SH-SY5Y (cell line): ENCODE results near the gene CAPN5.

Source experiments
- GATA2 ChIP-seq: IDR thresholded peaks from 2 replicates; pipeline ENCODE4 v1.6.1; 2011; ENCODE audit warnings: mild to moderate bottlenecking, low read depth, low read length
- GATA3 ChIP-seq: IDR thresholded peaks from 2 replicates; pipeline ENCODE4 v1.6.1; 2011; ENCODE audit warnings: low read depth, mild to moderate bottlenecking, low read length, moderate library complexity

CAPN5 gene

DNA sequence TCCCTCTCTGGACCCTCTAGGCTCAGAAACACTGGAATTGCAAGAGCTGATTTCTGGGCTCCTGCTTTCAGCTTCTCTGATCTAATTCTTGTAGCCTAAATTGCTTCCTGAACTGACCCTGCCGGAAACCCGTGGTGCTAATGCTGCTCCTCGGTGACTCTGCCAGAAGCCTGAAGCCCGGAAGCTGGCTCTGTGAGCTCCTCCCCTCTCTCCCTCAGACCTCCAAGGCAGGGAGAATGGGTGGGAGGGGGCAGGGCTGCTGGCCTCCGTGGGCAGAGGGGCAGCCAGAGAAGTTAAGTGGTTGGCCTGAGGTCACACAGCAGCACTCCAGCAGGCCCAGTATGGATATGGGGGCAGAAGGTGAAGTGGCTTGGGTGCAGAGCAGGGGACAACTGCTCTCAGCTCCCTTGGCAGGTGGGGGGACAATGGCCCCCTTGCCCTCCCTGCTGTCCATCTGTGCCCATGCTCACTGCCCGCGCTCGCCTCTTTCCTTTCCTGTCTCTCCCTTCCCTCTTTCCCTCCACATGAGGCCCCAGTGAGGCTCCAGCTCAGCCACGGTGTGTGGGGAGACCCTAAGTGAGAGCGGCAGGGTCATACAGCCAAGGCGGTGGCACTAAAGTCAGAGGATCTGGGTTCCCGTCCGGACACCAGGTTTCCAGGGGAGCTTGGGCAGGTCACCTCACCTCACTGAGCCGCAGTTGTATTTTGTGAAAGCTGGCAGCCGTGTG is 16.2 kb downstream of the CAPN5 start:
- TF ChIP-seq GATA3 (no peak), GATA2 (no peak)

DNA sequence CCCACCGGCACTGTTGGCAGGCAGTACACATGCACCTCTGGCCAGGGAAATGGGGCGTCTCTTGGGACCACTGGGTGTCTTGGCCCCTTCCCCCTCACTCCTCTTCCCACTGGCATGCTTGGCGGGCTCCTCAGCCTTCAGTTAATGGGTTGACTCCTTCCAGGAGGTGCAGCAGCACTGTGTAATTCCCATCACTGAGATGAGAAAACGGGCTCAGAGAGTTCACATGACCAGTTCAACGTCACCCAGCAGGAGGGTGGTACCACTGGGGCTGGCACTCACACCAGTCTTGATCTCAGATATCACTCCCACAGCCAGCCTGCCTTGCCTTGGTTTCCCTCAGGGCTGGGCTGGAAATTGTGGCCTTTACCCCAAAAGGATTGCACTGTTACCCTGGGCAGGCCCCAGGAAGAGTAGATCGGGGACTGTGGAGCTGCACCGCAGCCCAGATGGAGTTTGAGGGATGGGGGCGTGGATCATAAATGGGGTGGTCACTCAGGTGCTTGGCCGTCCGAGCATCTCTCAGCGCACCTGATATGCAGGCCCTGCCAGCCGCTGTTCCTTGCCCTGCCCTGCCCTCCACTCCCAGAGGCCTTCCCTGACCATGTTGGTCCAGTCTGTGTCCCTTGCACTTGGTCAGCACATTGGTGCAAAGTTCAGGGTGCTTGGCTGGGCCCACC is 16.9 kb downstream of the CAPN5 start:
- TF ChIP-seq GATA3 (no peak), GATA2 (no peak)

DNA sequence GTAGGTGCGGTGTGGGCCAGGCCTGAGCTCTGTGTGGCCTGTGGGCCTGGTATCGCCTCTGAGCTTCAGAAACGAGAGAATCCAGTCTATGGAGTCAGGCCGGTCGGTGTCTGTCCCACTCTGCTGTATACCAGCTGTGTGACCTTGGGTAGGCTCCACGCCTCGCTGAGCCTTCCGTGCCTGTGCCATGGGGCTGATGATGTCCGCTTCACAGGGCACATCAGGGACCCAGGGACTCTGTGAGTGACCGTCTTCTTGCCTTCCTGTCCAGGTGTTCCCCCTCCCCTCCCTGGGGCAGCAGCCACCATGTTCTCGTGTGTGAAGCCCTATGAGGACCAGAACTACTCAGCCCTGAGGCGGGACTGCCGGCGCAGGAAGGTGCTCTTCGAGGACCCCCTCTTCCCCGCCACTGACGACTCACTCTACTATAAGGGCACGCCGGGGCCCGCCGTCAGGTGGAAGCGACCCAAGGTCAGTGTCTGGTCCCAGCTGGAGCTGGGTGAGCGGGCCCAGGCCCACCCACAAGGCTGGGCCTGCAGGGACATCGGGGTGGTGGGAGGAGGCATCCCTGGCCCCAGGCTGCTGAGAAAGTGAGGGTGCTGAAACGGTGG is 17.9 kb downstream of the CAPN5 start:
- TF ChIP-seq GATA2 (no peak), GATA3 (no peak)

DNA sequence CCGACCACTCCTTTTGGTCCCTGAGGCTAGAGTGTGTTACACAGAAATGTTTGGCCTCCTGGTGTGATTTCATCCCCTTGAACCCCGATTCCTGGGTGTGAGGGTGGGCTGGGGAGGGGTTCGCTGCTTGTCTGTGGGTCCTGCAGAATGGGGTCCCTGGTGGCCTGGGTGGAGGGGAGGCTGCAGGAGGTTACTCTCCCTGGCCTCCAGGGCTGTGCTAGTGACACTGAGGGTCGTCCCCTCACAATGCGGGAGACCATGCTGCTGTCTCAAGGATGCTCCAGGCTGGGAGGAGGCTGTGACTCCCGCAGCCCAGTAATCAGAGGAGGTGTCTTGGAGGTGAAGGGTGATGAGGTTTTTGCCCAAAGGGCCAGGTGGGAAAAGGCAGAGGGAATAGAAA is 18.9 kb downstream of the CAPN5 start:
- TF ChIP-seq GATA2 (no peak), GATA3 (no peak)

DNA sequence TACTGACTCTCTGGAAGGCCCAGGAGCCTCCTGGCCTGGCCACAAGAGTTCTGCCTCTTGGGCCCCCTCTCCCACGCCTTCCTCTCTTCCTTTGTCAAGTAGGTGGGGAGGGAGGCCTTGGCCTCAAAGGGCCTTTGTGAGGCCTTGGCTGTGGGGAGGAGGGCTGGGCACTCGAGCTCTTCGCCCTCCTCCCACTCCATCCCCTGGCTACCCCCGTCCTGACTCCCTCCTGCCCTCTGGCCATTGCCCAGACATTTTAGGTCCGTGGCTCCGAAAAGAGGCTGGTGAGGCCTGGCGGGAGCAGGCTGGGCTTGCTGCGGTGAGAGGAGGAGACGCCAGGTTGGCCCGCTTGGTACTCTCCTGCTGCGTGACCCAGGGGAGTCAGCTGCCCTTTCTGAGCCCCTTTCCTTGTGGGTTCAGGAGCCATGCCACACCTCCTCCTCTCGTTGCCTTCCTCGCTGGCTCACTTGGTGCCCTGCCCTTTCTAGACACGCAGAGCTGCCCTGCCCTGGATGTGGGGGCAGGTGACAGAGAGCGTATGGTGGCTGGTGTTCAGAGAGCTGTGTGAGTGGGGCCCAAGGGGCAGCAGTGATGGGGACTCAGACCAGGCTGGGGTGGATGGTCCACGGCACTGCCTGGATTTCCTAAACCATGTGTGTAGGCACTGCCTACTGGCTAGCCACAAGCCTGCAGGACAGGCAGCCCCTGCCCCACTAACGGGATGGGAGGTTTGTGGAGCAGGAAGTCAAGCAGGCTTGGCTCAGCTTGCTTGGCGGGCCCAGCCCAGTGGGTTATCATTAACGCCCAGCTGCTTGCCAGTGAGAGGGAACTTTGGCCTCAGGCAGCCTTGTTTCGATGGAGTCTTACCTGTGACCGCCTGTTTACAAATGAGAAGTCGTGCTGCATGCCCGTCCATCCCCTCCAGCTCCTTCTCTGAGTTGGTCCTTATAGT is 20.0 kb downstream of the CAPN5 start:
- TF ChIP-seq GATA2 = no peak
- TF ChIP-seq GATA3 = no peak

- TF ChIP-seq GATA2 = no peak
- no peak for TF ChIP-seq GATA3
These were observed 21.0 kb downstream of the CAPN5 start for GRCh38 chr11:77087723-77088225.

DNA sequence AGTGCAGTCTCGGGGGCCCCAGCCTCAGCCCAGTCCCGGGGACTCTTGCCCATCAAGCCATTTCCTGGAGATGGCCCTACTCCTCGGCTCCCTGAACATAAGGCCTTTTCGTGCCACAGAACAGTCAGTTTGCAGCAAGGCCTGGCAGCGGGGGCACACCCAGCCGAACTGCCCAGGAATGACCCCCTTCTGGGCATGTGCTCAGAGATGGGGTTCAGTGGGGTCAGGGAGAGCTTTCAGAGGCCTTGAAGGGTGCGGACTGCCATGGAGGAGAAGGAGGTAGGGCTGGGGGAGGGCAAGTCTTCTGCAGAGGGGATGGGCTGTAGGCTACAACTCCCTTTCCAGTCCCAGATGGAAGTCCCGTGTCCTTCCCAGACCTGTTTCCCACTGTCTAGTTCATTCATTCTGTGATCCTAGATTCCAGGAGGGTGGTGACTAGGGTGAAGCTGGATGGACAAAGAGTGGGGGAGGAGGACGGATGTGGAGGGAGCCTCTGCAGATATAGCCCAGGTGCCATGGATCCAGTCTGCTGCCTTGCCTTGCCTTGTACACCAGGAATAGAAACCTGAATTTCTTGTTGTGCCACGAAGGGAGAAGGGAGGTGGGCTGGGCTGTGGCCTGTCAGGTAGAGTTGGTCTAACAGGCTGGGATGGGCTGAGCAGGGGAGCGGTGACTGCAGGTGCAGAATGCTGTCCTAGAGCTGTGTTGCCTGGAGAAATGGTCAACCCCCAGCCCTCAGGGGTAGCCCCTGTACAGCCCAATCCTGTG is 21.6 kb downstream of the CAPN5 start:
- TF ChIP-seq GATA3 = no peak
- TF ChIP-seq GATA2 = no peak

DNA sequence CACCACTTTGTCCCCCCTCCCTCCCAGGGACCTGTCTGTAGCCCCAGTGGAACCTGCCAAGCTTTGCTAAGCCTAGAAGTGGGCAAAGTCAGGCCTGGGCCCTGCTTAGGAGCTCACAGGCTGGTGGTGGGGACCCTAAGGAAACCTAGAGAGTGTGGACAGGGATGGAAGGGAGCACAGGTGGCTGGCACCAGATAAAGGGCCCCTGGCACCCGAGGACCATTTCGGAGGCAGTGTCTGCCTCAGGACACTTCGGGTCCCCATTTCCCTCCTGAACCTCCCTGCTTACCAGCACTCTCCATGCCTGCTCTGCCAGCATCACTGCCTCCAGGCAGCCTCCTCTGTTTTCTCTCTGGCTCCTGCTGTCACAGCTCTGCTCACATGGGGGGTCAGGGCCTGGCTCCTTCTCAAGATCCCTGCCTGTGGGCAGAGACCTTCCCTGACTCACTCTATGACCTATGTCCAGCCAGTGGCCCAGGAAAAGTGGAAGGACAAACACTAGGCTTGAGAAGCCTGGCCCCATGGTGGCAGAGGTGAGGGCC is 22.3 kb downstream of the CAPN5 start:
- no peak for TF ChIP-seq GATA2
- no peak for TF ChIP-seq GATA3

GRCh38 chr11:77090046-77090372 is 23.2 kb downstream of the CAPN5 start:
- TF ChIP-seq GATA3 (no peak), GATA2 (no peak)

GRCh38 chr11:77090373-77091111 is 23.8 kb downstream of the CAPN5 start:
- no peak for TF ChIP-seq GATA3
- TF ChIP-seq GATA2 = no peak

DNA sequence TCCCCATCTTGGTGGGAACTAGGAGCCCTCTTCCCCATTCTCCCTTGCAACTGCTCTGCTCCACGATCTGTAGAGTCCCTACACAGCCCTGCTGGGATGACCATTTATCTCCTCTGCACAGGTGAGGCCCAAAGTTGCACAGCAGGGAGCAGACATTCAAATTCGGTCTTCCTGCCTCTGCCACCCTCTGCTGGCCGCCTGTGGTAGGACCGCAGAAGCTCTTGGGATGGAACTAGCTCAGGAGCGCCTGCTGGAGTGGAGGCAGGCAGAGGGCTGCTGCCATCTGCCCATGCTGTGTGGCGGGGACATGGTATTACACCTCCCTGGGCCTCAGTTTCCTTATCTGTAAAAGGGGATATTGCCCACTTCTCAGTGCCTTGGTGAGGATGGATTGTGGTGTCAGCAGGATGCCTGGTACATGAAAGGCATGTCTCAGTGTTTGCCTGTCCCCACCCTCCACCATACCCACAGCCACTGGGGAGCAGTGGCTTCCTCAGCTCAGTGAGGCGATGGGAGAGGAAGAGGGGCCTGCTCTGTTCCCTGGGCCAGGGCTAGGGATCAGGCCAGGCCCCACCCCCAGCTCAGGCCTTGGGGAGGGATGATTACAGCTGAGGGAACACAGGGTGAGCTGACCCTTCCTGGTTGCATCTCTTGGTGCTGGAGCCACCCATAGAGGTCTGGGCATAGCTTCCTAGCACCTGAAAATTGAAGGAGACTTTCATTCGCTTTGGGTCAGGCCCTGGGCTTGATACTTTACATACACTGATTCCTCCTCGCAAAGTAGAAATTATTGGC is 24.6 kb downstream of the CAPN5 start:
- no peak for TF ChIP-seq GATA3
- TF ChIP-seq GATA2 = no peak
